Measurements from ENCODE around the gene TRIM38.
"Not testable (repeated sequence)": the region's sequence is repeated elsewhere in the genome, so short reads cannot be mapped to it uniquely, and the experiment has no call there.

The TRIM38 gene

GRCh38 chr6:26008470-26008869, 45.9 kb downstream of the TRIM38 start:
- DNase-seq = no peak

GRCh38 chr6:26009817-26010216, 47.2 kb downstream of the TRIM38 start:
- no peak for DNase-seq

DNA sequence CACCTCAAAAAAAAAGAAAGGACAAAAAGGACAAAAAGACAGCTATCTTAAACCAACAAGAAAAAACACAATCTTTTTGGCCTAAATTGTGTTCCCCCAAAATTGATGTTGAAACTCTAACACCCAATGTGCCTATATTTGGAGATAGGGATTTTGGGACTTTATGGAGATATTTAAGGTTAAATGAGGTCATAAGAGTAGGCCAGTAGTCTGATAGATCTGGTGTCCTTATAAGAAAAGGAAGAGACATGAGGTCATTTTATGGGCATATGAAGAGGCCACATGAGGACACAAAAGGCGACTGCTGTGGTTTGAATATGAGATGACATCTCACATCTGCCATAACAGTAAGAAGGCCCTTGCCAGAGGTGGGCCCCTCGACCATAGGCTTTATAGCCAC, 49.5 kb downstream of the TRIM38 start:
- DNase-seq = no peak

- DNase-seq = not testable (repeated sequence)
These were observed 51.8 kb downstream of the TRIM38 start for GRCh38 chr6:26014386-26014785.

DNA sequence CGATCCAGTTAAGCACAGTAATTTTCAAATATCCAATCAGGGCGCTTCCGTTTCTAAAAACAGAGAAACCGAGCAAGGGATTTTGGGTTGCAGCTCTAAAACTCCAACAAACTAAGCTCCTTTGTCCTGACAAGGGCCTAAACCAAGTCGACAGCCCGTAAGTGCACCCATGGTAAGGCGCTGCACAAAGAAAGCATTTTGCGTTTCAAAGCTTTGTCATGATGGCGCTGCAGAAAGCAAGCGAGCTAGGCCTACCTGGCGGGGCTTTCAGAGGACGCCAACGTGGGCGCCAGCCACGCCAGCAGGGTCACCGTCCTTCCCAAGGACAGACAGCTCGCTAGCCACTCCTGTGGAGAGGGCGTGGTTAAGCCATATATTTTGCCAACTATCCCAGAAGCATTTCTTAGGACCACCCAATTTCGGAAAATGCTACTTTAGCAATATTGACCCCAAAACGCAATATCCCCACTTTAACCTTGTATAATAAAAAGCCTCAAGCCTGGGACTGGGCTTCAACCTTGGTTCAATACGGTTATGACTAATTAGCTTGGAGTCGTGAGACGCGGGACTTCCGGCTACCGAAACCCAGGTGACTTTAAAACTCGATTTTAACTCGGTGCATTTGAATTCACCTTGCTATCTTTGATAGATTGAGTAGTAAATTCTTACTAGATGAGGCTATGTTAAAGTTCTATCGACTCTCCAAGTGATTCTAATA, 53.8 kb downstream of the TRIM38 start:
- no peak for DNase-seq

DNA sequence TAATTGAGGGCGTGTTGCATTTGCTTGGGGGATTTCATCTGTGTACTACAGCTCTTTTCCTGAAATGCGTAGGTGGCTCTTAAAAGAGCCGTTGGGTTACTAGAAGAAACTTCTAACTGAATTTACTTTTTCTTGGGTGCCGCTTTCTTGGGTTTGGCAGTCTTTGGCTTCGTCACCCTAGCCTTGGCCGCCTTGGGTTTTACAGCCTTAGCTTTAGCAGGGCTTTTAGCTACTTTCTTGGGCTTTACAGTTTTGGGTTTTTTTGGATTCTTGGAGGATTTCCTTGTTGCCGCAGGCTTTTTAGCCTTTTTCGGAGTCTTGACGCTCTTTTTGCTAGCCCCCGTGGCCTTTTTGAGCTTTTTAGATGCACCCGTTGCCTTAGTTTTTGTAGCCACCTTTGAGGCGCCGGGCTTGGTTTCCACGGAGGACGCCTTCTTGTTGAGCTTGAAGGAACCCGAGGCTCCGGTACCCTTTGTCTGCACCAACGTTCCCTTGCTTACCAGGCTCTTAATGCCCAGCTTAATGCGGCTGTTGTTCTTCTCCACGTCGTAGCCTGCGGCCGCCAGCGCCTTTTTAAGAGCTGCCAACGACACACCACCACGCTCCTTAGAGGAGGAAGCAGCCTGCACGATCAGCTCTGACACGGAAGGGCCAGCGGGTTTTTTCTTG, 54.5 kb downstream of the TRIM38 start:
- no peak for DNase-seq

GRCh38 chr6:26017632-26017966, 55.0 kb downstream of the TRIM38 start:
- peak; percentile 75 for DNase-seq

DNA sequence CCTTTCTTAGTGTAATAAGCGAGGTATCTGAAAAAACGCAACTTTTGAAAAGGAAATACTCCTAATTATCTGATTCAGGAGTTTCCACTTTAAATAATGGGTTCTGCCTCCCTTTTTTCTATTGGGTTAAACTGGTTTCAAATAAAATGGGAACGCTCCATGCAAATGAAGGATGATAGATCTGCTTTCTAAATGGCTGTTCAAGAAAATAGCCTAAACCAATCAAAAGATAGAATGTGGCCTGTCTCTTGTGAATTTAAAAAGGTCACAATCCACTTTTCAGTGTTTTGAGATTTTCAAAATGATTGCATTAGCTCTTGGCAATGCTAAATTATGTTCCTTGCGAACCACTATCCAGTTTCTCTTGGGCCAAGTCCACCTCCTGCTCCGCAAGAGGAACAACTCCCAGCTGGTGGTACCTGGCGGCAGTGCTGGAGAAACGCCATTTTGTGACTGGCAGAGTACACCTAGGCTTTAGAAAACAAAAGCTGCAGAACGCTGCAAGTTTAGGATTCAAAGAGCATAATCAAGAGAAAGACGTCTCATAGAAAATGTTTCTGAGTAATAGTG, 56.7 kb downstream of the TRIM38 start:
- no peak for DNase-seq

DNA sequence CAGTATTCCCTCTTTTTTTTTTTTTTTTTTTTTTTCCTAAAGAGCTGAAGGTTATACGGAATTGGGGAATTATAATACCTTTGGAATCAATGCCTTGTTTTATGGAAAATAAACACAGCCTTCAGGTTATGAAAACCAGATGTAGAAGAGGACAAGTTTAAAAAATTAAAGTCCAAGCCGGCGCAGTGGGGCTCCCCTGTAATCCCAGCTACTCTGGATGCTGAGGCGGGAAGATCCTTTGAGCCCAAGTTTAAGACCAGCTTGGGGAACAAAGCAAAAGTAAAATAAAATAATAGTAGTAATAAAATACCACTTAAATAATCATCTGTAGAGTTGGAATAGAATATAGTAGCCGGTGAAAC, 57.3 kb downstream of the TRIM38 start:
- DNase-seq = no peak

GRCh38 chr6:26020329-26021000, 57.9 kb downstream of the TRIM38 start:
- DNase-seq = peak; percentile 77

DNA sequence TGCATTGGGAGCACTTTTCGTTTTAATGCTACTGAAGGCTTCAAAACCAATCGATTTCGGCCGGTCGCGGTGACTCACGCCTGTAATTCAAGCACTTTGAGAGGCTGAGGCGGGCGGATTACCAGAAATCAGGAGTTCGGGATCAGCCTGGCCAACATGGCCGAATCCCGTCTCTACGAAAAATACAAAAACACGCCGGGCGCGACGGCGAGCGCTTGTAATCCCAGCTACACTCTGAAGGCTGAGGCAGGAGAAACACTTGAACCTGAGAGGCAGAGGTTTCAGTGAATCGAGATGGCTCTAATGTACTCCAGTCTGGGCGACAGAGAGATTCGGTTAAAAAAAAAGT, 58.4 kb downstream of the TRIM38 start:
- peak; percentile 63 for DNase-seq

DNA sequence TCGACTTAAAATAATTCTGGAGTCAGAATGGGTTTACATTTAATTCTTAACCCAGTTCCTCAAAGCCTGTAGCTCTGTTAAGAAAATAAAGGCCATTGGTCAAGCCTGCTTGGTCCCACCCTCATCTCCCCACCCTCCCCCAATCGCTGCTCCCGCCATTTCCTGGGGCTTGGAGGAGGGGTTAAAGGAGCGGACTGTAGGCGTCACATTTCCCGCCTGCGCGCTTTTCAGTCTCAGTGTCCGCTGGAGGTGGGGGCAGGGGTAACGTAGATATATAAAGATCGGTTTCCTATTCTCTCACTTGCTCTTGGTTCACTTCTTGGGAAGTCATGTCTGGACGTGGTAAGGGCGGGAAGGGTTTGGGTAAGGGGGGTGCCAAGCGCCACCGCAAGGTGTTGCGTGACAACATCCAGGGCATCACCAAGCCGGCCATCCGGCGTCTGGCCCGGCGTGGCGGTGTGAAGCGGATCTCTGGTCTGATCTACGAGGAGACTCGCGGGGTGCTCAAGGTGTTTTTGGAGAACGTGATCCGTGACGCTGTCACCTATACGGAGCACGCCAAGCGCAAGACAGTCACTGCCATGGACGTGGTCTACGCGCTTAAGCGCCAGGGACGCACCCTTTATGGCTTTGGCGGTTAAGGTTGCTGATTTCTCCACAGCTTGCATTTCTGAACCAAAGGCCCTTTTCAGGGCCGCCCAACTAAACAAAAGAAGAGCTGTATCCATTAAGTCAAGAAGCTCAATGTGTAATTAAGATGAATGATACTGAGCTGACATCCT, 58.9 kb downstream of the TRIM38 start:
- peak; percentile 77 for DNase-seq

- DNase-seq = no peak
These were observed 59.5 kb downstream of the TRIM38 start for GRCh38 chr6:26022132-26022472.

- no peak for DNase-seq
These were observed 60.1 kb downstream of the TRIM38 start for GRCh38 chr6:26022737-26023136.

DNA sequence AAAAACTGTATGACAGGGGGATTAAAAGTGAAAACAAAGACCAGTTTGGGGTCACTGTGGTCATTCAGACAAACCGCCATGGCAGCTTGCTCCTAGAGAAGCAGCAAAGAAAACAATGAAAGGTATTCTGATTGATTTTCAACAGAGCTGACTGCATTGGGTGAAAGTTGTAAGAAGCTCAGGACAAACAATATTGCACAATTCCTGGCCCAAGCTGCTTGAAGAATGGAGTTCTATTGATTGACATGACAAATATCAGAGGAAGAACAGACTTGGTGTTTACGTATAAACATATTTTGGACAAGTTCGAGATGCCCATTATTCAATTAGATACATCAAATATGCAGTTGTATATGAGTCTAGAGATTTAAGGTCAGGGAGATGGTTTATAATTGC, 62.0 kb downstream of the TRIM38 start:
- DNase-seq = no peak

- no peak for DNase-seq
These were observed 62.7 kb downstream of the TRIM38 start for GRCh38 chr6:26025047-26025893.

GRCh38 chr6:26025894-26026832, 63.6 kb downstream of the TRIM38 start:
- peak; percentile 82 for DNase-seq

DNA sequence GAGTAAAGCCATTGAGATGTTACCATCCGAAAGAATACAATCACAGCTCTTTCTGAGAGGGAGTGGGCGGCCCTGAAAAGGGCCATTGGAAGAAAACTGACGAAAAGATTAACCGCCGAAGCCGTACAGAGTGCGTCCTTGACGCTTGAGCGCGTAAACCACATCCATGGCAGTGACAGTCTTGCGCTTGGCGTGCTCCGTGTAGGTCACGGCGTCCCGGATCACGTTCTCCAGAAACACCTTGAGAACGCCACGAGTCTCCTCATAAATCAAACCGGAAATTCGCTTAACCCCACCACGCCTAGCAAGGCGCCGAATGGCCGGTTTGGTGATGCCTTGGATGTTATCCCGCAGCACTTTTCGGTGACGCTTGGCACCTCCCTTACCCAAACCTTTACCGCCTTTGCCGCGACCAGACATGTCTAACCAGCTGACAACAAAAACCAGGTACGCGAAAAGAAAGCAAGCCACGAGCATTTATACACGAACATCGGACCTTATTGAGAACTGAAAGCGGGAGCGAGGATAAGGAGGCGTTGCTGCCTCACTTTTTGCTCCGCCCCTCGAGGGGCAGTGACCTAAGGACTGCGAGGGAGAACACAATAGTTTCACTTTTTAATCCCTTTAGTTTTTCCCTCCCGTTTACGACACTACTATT, 64.4 kb downstream of the TRIM38 start:
- peak; percentile 84 for DNase-seq

GRCh38 chr6:26027491-26028211, 65.0 kb downstream of the TRIM38 start:
- DNase-seq = no peak

GRCh38 chr6:26028212-26028745, 65.7 kb downstream of the TRIM38 start:
- DNase-seq = no peak

Measured in activated CD4-positive, CD25-positive, alpha-beta regulatory T cell treated with anti-CD3 and anti-CD28 coated beads, Interleukin-2, amount 50 U/mL, for 72 hours (primary cell).